ENCODE results near the gene MINDY4. TPM values are rescaled to one million over a fixed set of nuclear protein-coding genes. Genes with fewer than 3 reads are reported as not detected.

The MINDY4 gene
- total and polyA plus RNA-seq, 2 of the 4 experiments (the other 2 are of a cell fraction), result 1.8 to 3.6 TPM

- TF ChIP-seq MAFK (IDR thresholded peaks at IDR 0.05; ENCODE audit: low read depth, low read length) (no peak), CTCF (conservative IDR thresholded peaks at IDR 0.05; ENCODE audit: low read depth, low read length) (no peak), SMC3 (IDR thresholded peaks at IDR 0.05; ENCODE audit: low read depth, low read length) (no peak), FOS (IDR thresholded peaks at IDR 0.05; ENCODE audit: low read depth, low read length) (no peak), RCOR1 (IDR thresholded peaks at IDR 0.05; ENCODE audit: insufficient replicate concordance, low read length) (no peak), NFE2L2 (IDR thresholded peaks at IDR 0.05; ENCODE audit: low read depth, low read length) (no peak)
- peaks cover 9% of the 10 kb centered on the region for H3K4me1 ChIP-seq (ENCODE audit: control insufficient read depth, insufficient read depth, low read length)
- H2BK20ac ChIP-seq (ENCODE audit: low read depth, low read length), result no peak overlapping the region; the same call in 1 of the 2 replicates
- H3K9me1 ChIP-seq (ENCODE audit: insufficient read depth, low read length), result peaks cover 13% of the 10 kb centered on the region
- DNase-seq, result no peak
- ATAC-seq (ENCODE audit: low read depth), result no peak
- in situ Hi-C loops (cut with MboI; ENCODE audit: low sequenced_read_pairs), result no loop called here
- no peaks in the 10 kb centered on the region for H3K27me3 ChIP-seq (ENCODE audit: control insufficient read depth, insufficient read depth, low read length)
- H3K9ac ChIP-seq (ENCODE audit: low read depth, low read length), result no peak overlapping the region
- WGBS, 2 experiments (ENCODE audit: extremely low coverage in 2 of 2, insufficient read length in 1 of 2), result no CpG with 5 or more reads among the region's 4 CpGs
- H2AK9ac ChIP-seq (replicated peaks; ENCODE audit: low read depth, low read length, poor library complexity), result no peak overlapping the region
- intact Hi-C loops (cut with micrococcal nuclease), result no loop called here
- H3K23ac ChIP-seq (ENCODE audit: low read depth, low read length), result no peak overlapping the region
- H2AFZ ChIP-seq (replicated peaks; ENCODE audit: low read length, poor library complexity), result no peak overlapping the region
- dilution Hi-C loops (cut with HindIII; ENCODE audit: low sequenced_read_pairs, unreplicated experiment), result no loop called here
- H2AK5ac ChIP-seq (ENCODE audit: low read depth, low read length), result no peak overlapping the region
- H3K4me3 ChIP-seq (ENCODE audit: insufficient read depth, low read depth, low read length), result no peak overlapping the region
- no peak overlapping the region for H4K5ac ChIP-seq (ENCODE audit: low read depth, low read length)
- CTCF ChIA-PET, result no interaction called here
- H3K18ac ChIP-seq (ENCODE audit: low read depth, low read length), result no peak overlapping the region
- H4K91ac ChIP-seq (ENCODE audit: insufficient read depth, low read depth, low read length), result no peak overlapping the region
- no peaks in the 10 kb centered on the region for H3K9me3 ChIP-seq (ENCODE audit: control insufficient read depth, insufficient read depth, low read length)
- no peak overlapping the region for H3K4me2 ChIP-seq (ENCODE audit: low read depth, low read length)
- no peak overlapping the region for H3K14ac ChIP-seq (replicated peaks; ENCODE audit: low read depth, low read length)
- POLR2A ChIA-PET (ENCODE audit: unreplicated experiment), result no interaction called here
- H2BK5ac ChIP-seq (ENCODE audit: low read depth, low read length, poor library complexity, severe bottlenecking), result no peak overlapping the region
- no peak overlapping the region for H3K27ac ChIP-seq (ENCODE audit: insufficient read depth, low read length)
- H4K20me1 ChIP-seq (ENCODE audit: insufficient read depth, low read length), result no peaks in the 10 kb centered on the region; the same call in 1 of the 2 replicates
- H4K8ac ChIP-seq (ENCODE audit: low read depth in 2 of 2, low read length in 2 of 2), result no peak overlapping the region
- no peak overlapping the region for H3K56ac ChIP-seq (ENCODE audit: extremely low read depth, insufficient read depth, low read length)
- no peak overlapping the region for H2BK15ac ChIP-seq (ENCODE audit: low read depth, low read length)
- no peaks in the 10 kb centered on the region for H3K79me1 ChIP-seq (ENCODE audit: low read depth in 1 of 2, low read length in 2 of 2)
- H3K36me3 ChIP-seq (ENCODE audit: control insufficient read depth, insufficient read depth, low read length), result no peaks in the 10 kb centered on the region
- BruUV-seq (replicated peaks), result no TSS peak
- H3K4ac ChIP-seq (ENCODE audit: low read depth, low read length), result no peak overlapping the region
- H2BK120ac ChIP-seq (ENCODE audit: low read depth, low read length), result no peak overlapping the region
Observed at GRCh38 chr7:30865076-30865475, 93.9 kb downstream of the MINDY4 start.

Measured in IMR-90 (cell line).